Fibroblast of the aortic adventitia (primary cell): ENCODE results near the gene EIF4ENIF1. TPM values are rescaled to one million over a fixed set of nuclear protein-coding genes. Genes with fewer than 3 reads are reported as not detected.

ENCODE experiments used
- DNase-seq: peaks from one replicate; pipeline ENCODE4 v3.0.0-alpha.2; 2010; ENCODE audit warnings: low read depth
- H3K4me3 ChIP-seq: 2 replicates; pipeline ENCODE4 v1.5.1; 2011; ENCODE audit warnings: low read depth, mild to moderate bottlenecking, control low read depth, low read length, moderate library complexity
- total RNA-seq: library from RNA; depleted of rRNA; stranded (reverse); fragments of >200 nt; gene quantifications from 2 replicates; pipeline ENCODE4 v1.2.3, GENCODE V29; 2012; ENCODE audit warnings: low replicate concordance
- TF ChIP-seq, protein P1 (sequence below): IDR thresholded peaks from 2 replicates; pipeline ENCODE4 v1.5.1; 2011; ENCODE audit warnings: mild to moderate bottlenecking, low read length, control low read depth, inconsistent platforms; ENCODE audit not compliant: insufficient read depth

Gene EIF4ENIF1
- total RNA-seq, 1 donor: 15.4 TPM

- no peak overlapping the region for H3K4me3 ChIP-seq
- peak; percentile 53 for DNase-seq
- TF ChIP-seq, protein P1, sequence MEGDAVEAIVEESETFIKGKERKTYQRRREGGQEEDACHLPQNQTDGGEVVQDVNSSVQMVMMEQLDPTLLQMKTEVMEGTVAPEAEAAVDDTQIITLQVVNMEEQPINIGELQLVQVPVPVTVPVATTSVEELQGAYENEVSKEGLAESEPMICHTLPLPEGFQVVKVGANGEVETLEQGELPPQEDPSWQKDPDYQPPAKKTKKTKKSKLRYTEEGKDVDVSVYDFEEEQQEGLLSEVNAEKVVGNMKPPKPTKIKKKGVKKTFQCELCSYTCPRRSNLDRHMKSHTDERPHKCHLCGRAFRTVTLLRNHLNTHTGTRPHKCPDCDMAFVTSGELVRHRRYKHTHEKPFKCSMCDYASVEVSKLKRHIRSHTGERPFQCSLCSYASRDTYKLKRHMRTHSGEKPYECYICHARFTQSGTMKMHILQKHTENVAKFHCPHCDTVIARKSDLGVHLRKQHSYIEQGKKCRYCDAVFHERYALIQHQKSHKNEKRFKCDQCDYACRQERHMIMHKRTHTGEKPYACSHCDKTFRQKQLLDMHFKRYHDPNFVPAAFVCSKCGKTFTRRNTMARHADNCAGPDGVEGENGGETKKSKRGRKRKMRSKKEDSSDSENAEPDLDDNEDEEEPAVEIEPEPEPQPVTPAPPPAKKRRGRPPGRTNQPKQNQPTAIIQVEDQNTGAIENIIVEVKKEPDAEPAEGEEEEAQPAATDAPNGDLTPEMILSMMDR: peak; percentile 62
These were observed 37.7 kb downstream of the EIF4ENIF1 start for GRCh38 chr22:31451709-31452571.

DNA sequence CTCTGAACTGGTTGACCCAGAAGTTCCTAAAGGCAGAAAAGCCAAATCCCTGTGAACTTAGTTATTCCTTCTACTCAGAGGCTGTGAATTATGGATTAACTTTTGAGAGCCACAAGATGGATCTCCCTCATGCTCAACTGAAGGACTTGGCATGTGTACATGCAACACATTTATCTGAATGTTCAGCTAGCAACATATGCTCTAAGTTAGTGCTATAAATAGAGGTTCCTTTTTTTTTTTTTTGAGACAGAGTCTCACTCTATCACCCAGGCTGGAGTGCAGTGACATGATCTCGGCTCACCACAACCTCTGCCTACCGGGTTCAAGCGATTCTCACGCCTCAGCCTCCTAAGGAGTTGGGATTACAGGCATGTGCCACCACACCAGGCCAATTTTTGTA lies 40.1 kb downstream of the EIF4ENIF1 start:
- no peak for DNase-seq
- TF ChIP-seq, protein P1: no peak
- no peak overlapping the region for H3K4me3 ChIP-seq

DNA sequence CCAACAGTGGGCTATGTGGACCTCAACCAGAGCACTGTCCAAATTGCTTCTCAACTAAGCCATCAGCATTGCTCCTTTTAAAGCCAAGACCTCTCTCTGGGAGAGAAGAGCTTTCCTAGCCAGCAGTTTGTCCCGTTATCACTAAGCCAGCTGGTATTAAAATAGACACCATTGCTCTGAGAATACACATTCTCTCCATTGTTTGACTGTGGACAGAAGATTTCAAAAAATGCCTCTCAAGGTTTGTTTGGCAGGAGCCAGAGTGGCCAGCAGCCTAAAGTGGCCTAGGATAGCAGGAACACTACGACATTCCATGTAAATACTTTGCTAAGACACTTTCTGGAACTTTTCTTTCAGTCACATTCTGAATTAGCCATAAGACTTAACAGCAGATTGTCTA lies 41.3 kb downstream of the EIF4ENIF1 start:
- TF ChIP-seq, protein P1: no peak
- no peak overlapping the region for H3K4me3 ChIP-seq
- peak; percentile 12 for DNase-seq

- TF ChIP-seq, protein P1: no peak
- no peak for DNase-seq
These were observed 42.3 kb downstream of the EIF4ENIF1 start for GRCh38 chr22:31447337-31447736.

GRCh38 chr22:31446767-31447166 lies 42.9 kb downstream of the EIF4ENIF1 start:
- H3K4me3 ChIP-seq: no peak overlapping the region
- DNase-seq: no peak
- TF ChIP-seq, protein P1: no peak

More at GRCh38 chr22:31447337-31447736, 42.3 kb downstream of the EIF4ENIF1 start:
- no peak overlapping the region for H3K4me3 ChIP-seq

- DNase-seq: no peak
- no peak overlapping the region for H3K4me3 ChIP-seq
- TF ChIP-seq, protein P1: no peak
These were observed 43.4 kb downstream of the EIF4ENIF1 start for GRCh38 chr22:31446208-31446607.
